ENCODE measurements around the gene EIF5A.

EIF5A gene

GRCh38 chr17:7323731-7324437, 16.5 kb downstream of the EIF5A start:
- Histone ChIP-seq H3K4me1 (ENCODE audit: control insufficient read depth in 2 of 2, insufficient read depth in 2 of 2, low read length in 2 of 2) (peaks cover 7 to 14% of the 10 kb centered on the region in 2 donors), H3K36me3 (ENCODE audit: control insufficient read depth in 2 of 2, insufficient read depth in 2 of 2, low read length in 2 of 2) (peaks cover 47 to 62% of the 10 kb centered on the region in 2 donors)

GRCh38 chr17:7324438-7324779, 17.0 kb downstream of the EIF5A start:
- Histone ChIP-seq H3K9ac (ENCODE audit: low read depth in 1 of 2, low read length in 2 of 2) (no peak overlapping the region), H3K27ac (ENCODE audit: low read depth in 2 of 2, low read length in 2 of 2) (no peak overlapping the region), H3K36me3 (ENCODE audit: control insufficient read depth in 2 of 2, insufficient read depth in 2 of 2, low read length in 2 of 2) (peaks cover 45 to 59% of the 10 kb centered on the region in 2 donors)

More at GRCh38 chr17:7323731-7324437, 16.5 kb downstream of the EIF5A start:
- no peak overlapping the region for H3K9ac ChIP-seq (ENCODE audit: low read depth in 1 of 2, low read length in 2 of 2)
- H3K27ac ChIP-seq (ENCODE audit: low read depth in 2 of 2, low read length in 2 of 2), result no peak overlapping the region
- no peaks in the 10 kb centered on the region for H3K9me3 ChIP-seq (ENCODE audit: control insufficient read depth in 2 of 2, low read length in 2 of 2)
- no peaks in the 10 kb centered on the region for H3K27me3 ChIP-seq (ENCODE audit: control insufficient read depth in 2 of 2, insufficient read depth in 2 of 2, low read length in 2 of 2)
- H3K4me3 ChIP-seq (ENCODE audit: low read length in 2 of 2), result no peak overlapping the region

GRCh38 chr17:7325031-7325528, 17.7 kb downstream of the EIF5A start:
- no peak overlapping the region for H3K27ac ChIP-seq (ENCODE audit: low read depth in 2 of 2, low read length in 2 of 2)
- peaks cover 7 to 15% of the 10 kb centered on the region in 2 donors for H3K4me1 ChIP-seq (ENCODE audit: control insufficient read depth in 2 of 2, insufficient read depth in 2 of 2, low read length in 2 of 2)
- H3K27me3 ChIP-seq (ENCODE audit: control insufficient read depth in 2 of 2, insufficient read depth in 2 of 2, low read length in 2 of 2), result no peaks in the 10 kb centered on the region
- peaks cover 45 to 59% of the 10 kb centered on the region in 2 donors for H3K36me3 ChIP-seq (ENCODE audit: control insufficient read depth in 2 of 2, insufficient read depth in 2 of 2, low read length in 2 of 2)
- H3K4me3 ChIP-seq (ENCODE audit: low read length in 2 of 2), result no peak overlapping the region
- H3K9ac ChIP-seq (ENCODE audit: low read depth in 1 of 2, low read length in 2 of 2), result no peak overlapping the region
- H3K9me3 ChIP-seq (ENCODE audit: control insufficient read depth in 2 of 2, low read length in 2 of 2), result no peaks in the 10 kb centered on the region

More at GRCh38 chr17:7324438-7324779, 17.0 kb downstream of the EIF5A start:
- no peaks in the 10 kb centered on the region for H3K9me3 ChIP-seq (ENCODE audit: control insufficient read depth in 2 of 2, low read length in 2 of 2)
- no peaks in the 10 kb centered on the region for H3K27me3 ChIP-seq (ENCODE audit: control insufficient read depth in 2 of 2, insufficient read depth in 2 of 2, low read length in 2 of 2)
- H3K4me1 ChIP-seq (ENCODE audit: control insufficient read depth in 2 of 2, insufficient read depth in 2 of 2, low read length in 2 of 2), result peaks cover 7 to 15% of the 10 kb centered on the region in 2 donors
- H3K4me3 ChIP-seq (ENCODE audit: low read length in 2 of 2), result no peak overlapping the region

- Histone ChIP-seq H3K9me3 (ENCODE audit: control insufficient read depth in 2 of 2, low read length in 2 of 2) (no peaks in the 10 kb centered on the region), H3K27me3 (ENCODE audit: control insufficient read depth in 2 of 2, insufficient read depth in 2 of 2, low read length in 2 of 2) (no peaks in the 10 kb centered on the region), H3K36me3 (ENCODE audit: control insufficient read depth in 2 of 2, insufficient read depth in 2 of 2, low read length in 2 of 2) (peaks cover 35 to 49% of the 10 kb centered on the region in 2 donors)
Observed at GRCh38 chr17:7326186-7326585, 18.8 kb downstream of the EIF5A start.

GRCh38 chr17:7327056-7327455, 19.6 kb downstream of the EIF5A start:
- Histone ChIP-seq H3K27me3 (ENCODE audit: control insufficient read depth in 2 of 2, insufficient read depth in 2 of 2, low read length in 2 of 2) (no peaks in the 10 kb centered on the region), H3K9me3 (ENCODE audit: control insufficient read depth in 2 of 2, low read length in 2 of 2) (no peaks in the 10 kb centered on the region), H3K4me3 (ENCODE audit: low read length in 2 of 2) (no peak overlapping the region), H3K9ac (ENCODE audit: low read depth in 1 of 2, low read length in 2 of 2) (no peak overlapping the region), H3K36me3 (ENCODE audit: control insufficient read depth in 2 of 2, insufficient read depth in 2 of 2, low read length in 2 of 2) (peaks cover 26 to 41% of the 10 kb centered on the region in 2 donors), H3K27ac (ENCODE audit: low read depth in 2 of 2, low read length in 2 of 2) (no peak overlapping the region), H3K4me1 (ENCODE audit: control insufficient read depth in 2 of 2, insufficient read depth in 2 of 2, low read length in 2 of 2) (peaks cover 7 to 24% of the 10 kb centered on the region in 2 donors)

More at GRCh38 chr17:7326186-7326585, 18.8 kb downstream of the EIF5A start:
- Histone ChIP-seq H3K9ac (ENCODE audit: low read depth in 1 of 2, low read length in 2 of 2) (no peak overlapping the region), H3K27ac (ENCODE audit: low read depth in 2 of 2, low read length in 2 of 2) (no peak overlapping the region), H3K4me3 (ENCODE audit: low read length in 2 of 2) (no peak overlapping the region), H3K4me1 (ENCODE audit: control insufficient read depth in 2 of 2, insufficient read depth in 2 of 2, low read length in 2 of 2) (peaks cover 7 to 21% of the 10 kb centered on the region in 2 donors)

GRCh38 chr17:7327501-7327900, 20.1 kb downstream of the EIF5A start:
- Histone ChIP-seq H3K36me3 (ENCODE audit: control insufficient read depth in 2 of 2, insufficient read depth in 2 of 2, low read length in 2 of 2) (peaks cover 22 to 36% of the 10 kb centered on the region in 2 donors), H3K9me3 (ENCODE audit: control insufficient read depth in 2 of 2, low read length in 2 of 2) (no peaks in the 10 kb centered on the region), H3K4me1 (ENCODE audit: control insufficient read depth in 2 of 2, insufficient read depth in 2 of 2, low read length in 2 of 2) (peaks cover 7 to 25% of the 10 kb centered on the region in 2 donors), H3K9ac (ENCODE audit: low read depth in 1 of 2, low read length in 2 of 2) (no peak overlapping the region), H3K4me3 (ENCODE audit: low read length in 2 of 2) (no peak overlapping the region), H3K27me3 (ENCODE audit: control insufficient read depth in 2 of 2, insufficient read depth in 2 of 2, low read length in 2 of 2) (no peaks in the 10 kb centered on the region), H3K27ac (ENCODE audit: low read depth in 2 of 2, low read length in 2 of 2) (no peak overlapping the region)

- Histone ChIP-seq H3K9ac (ENCODE audit: low read depth in 1 of 2, low read length in 2 of 2) (no peak overlapping the region), H3K4me3 (ENCODE audit: low read length in 2 of 2) (peak overlapping the region in 1 of 2 donors; percentile 97), H3K9me3 (ENCODE audit: control insufficient read depth in 2 of 2, low read length in 2 of 2) (no peaks in the 10 kb centered on the region), H3K27ac (ENCODE audit: low read depth in 2 of 2, low read length in 2 of 2) (no peak overlapping the region), H3K4me1 (ENCODE audit: control insufficient read depth in 2 of 2, insufficient read depth in 2 of 2, low read length in 2 of 2) (peaks cover 7 to 25% of the 10 kb centered on the region in 2 donors), H3K36me3 (ENCODE audit: control insufficient read depth in 2 of 2, insufficient read depth in 2 of 2, low read length in 2 of 2) (peaks cover 17 to 31% of the 10 kb centered on the region in 2 donors), H3K27me3 (ENCODE audit: control insufficient read depth in 2 of 2, insufficient read depth in 2 of 2, low read length in 2 of 2) (no peaks in the 10 kb centered on the region)
Observed at GRCh38 chr17:7328009-7328408, 20.6 kb downstream of the EIF5A start.

GRCh38 chr17:7328840-7329373, 21.5 kb downstream of the EIF5A start, which contains the start of gene NEURL4:
Gene NEURL4, minus strand, starts transcription at chr17:7329335. Its CDS starts 23 bp downstream, at chr17:7329312.
- Histone ChIP-seq H3K4me3 (ENCODE audit: low read length in 2 of 2) (peak within 1 kb of the TSS; percentile 95 to 97), H3K9ac (ENCODE audit: low read depth in 1 of 2, low read length in 2 of 2) (peak within 1 kb of the TSS; percentile 86 to 89), H3K4me1 (ENCODE audit: control insufficient read depth in 2 of 2, insufficient read depth in 2 of 2, low read length in 2 of 2) (peaks cover 7 to 25% of the 10 kb centered on the region in 2 donors), H3K27me3 (ENCODE audit: control insufficient read depth in 2 of 2, insufficient read depth in 2 of 2, low read length in 2 of 2) (no peaks in the 10 kb centered on the region), H3K27ac (ENCODE audit: low read depth in 2 of 2, low read length in 2 of 2) (peak within 1 kb of the TSS; percentile 92 to 96), H3K36me3 (ENCODE audit: control insufficient read depth in 2 of 2, insufficient read depth in 2 of 2, low read length in 2 of 2) (peaks cover 8 to 23% of the 10 kb centered on the region in 2 donors), H3K9me3 (ENCODE audit: control insufficient read depth in 2 of 2, low read length in 2 of 2) (no peaks in the 10 kb centered on the region)

- Histone ChIP-seq H3K27ac (ENCODE audit: low read depth in 2 of 2, low read length in 2 of 2) (peak overlapping the region; percentile 92 to 96), H3K4me3 (ENCODE audit: low read length in 2 of 2) (peak overlapping the region; percentile 95 to 97), H3K9me3 (ENCODE audit: control insufficient read depth in 2 of 2, low read length in 2 of 2) (no peaks in the 10 kb centered on the region), H3K36me3 (ENCODE audit: control insufficient read depth in 2 of 2, insufficient read depth in 2 of 2, low read length in 2 of 2) (peaks cover 3 to 20% of the 10 kb centered on the region in 2 donors), H3K27me3 (ENCODE audit: control insufficient read depth in 2 of 2, insufficient read depth in 2 of 2, low read length in 2 of 2) (no peaks in the 10 kb centered on the region), H3K4me1 (ENCODE audit: control insufficient read depth in 2 of 2, insufficient read depth in 2 of 2, low read length in 2 of 2) (peaks cover 7 to 23% of the 10 kb centered on the region in 2 donors), H3K9ac (ENCODE audit: low read depth in 1 of 2, low read length in 2 of 2) (peak overlapping the region; percentile 79 to 89)
Observed at GRCh38 chr17:7329374-7329996, 22.1 kb downstream of the EIF5A start.
